MM.1S (cell line): ENCODE measurements around the gene DYNC1H1.
A peak's percentile ranks its signal among the peaks of the same experiment; 100 is the strongest.
"Not testable (repeated sequence)": the region's sequence is repeated elsewhere in the genome, so short reads cannot be mapped to it uniquely, and the experiment has no call there.

Source experiments
- DNase-seq: peaks from one replicate; pipeline ENCODE4 v3.0.0-alpha.2; 2015
- H2AFZ ChIP-seq: fragments of 300-600 bp; sonication (generic); 2 replicates; pipeline ENCODE4 v1.6.0; 2016; ENCODE audit warnings: antibody characterized with exemption, low read length
- H3F3A ChIP-seq: fragments of 300-600 bp; sonication (generic); 2 replicates; pipeline ENCODE4 v1.6.1; 2016; ENCODE audit warnings: mild to moderate bottlenecking, antibody characterized with exemption, low read length, moderate library complexity, mixed read lengths; ENCODE audit not compliant: insufficient read depth
- H3K27ac ChIP-seq: fragments of 300-600 bp; sonication (generic); 2 replicates; pipeline ENCODE4 v1.5.1; 2016; ENCODE audit warnings: mild to moderate bottlenecking, low read length
- H3K27me3 ChIP-seq: fragments of 300-600 bp; sonication (generic); replicated peaks from 2 replicates; pipeline ENCODE4 v1.6.0; 2016; ENCODE audit warnings: low read length; ENCODE audit not compliant: insufficient read depth
- H3K36me3 ChIP-seq: fragments of 300-600 bp; sonication (generic); replicated peaks from 2 replicates; pipeline ENCODE4 v1.6.1; 2016; ENCODE audit warnings: mild to moderate bottlenecking, low read length, mixed read lengths; ENCODE audit not compliant: insufficient read depth
- H3K4me1 ChIP-seq: fragments of 300-600 bp; sonication (generic); 2 replicates; pipeline ENCODE4 v1.6.1; 2016; ENCODE audit warnings: low read length, mixed read lengths
- H3K4me2 ChIP-seq: fragments of 300-600 bp; sonication (generic); 2 replicates; pipeline ENCODE4 v1.6.0; 2016; ENCODE audit warnings: low read depth, low read length
- H3K4me3 ChIP-seq: fragments of 300-600 bp; sonication (generic); 2 replicates; pipeline ENCODE4 v1.5.1; 2016; ENCODE audit warnings: low read length, mixed read lengths
- H3K79me2 ChIP-seq: fragments of 300-600 bp; sonication (generic); 2 replicates; pipeline ENCODE4 v1.6.1; 2016; ENCODE audit warnings: mixed run types, low read length, mixed read lengths
- H3K9ac ChIP-seq: fragments of 300-600 bp; sonication (generic); 2 replicates; pipeline ENCODE4 v1.6.1; 2016; ENCODE audit warnings: low read length, mixed read lengths
- H3K9me2 ChIP-seq: fragments of 300-600 bp; sonication (generic); replicated peaks from 2 replicates; pipeline ENCODE4 v1.6.1; 2016; ENCODE audit warnings: mild to moderate bottlenecking, low read length, mixed read lengths; ENCODE audit not compliant: insufficient read depth
- H3K9me3 ChIP-seq: fragments of 300-600 bp; sonication (generic); replicated peaks from 2 replicates; pipeline ENCODE4 v1.6.1; 2016; ENCODE audit warnings: mild to moderate bottlenecking, low read length, mixed read lengths; ENCODE audit not compliant: insufficient read depth
- H4K20me1 ChIP-seq: fragments of 300-600 bp; sonication (generic); 2 replicates; pipeline ENCODE4 v1.6.1; 2016; ENCODE audit warnings: mild to moderate bottlenecking, low read length, moderate library complexity, mixed read lengths; ENCODE audit not compliant: insufficient read depth
- CTCF ChIP-seq: fragments of 300-600 bp; sonication (generic); IDR thresholded peaks from 2 replicates; pipeline ENCODE4 v1.5.1; 2016; ENCODE audit warnings: antibody characterized with exemption, low read length, mixed read lengths
- EZH2 ChIP-seq: fragments of 300-600 bp; sonication (generic); optimal IDR thresholded peaks from 2 replicates; pipeline ENCODE3; 2017; ENCODE audit warnings: low read depth, mild to moderate bottlenecking, antibody characterized with exemption, low read length, mixed read lengths
- EZH2phosphoT487 ChIP-seq: fragments of 300-600 bp; sonication (generic); IDR thresholded peaks from 2 replicates; pipeline ENCODE4 v1.6.1; 2018; ENCODE audit warnings: antibody characterized with exemption, low read length

The DYNC1H1 gene

GRCh38 chr14:102063109-102063807 lies 98.9 kb downstream of the DYNC1H1 start:
- TF ChIP-seq EZH2 (no peak), CTCF (peak; percentile 31), EZH2phosphoT487 (no peak)
- Histone ChIP-seq H3K36me3 (no peaks in the 10 kb centered on the region), H2AFZ (no peak overlapping the region), H3K9me3 (no peaks in the 10 kb centered on the region), H4K20me1 (no peaks in the 10 kb centered on the region), H3K4me1 (no peaks in the 10 kb centered on the region), H3K9me2 (no peaks in the 10 kb centered on the region), H3K9ac (no peak overlapping the region), H3F3A (no peaks in the 10 kb centered on the region), H3K4me2 (no peak overlapping the region), H3K27me3 (no peaks in the 10 kb centered on the region), H3K27ac (no peak overlapping the region), H3K4me3 (no peak overlapping the region), H3K79me2 (no peaks in the 10 kb centered on the region)
- peak; percentile 67 for DNase-seq

- H3K27ac ChIP-seq = no peak overlapping the region
- TF ChIP-seq EZH2phosphoT487 (no peak), EZH2 (no peak), CTCF (no peak)
- no peaks in the 10 kb centered on the region for H3K9me3 ChIP-seq
- H3F3A ChIP-seq = no peaks in the 10 kb centered on the region
- no peak overlapping the region for H3K9ac ChIP-seq
- H3K9me2 ChIP-seq = no peaks in the 10 kb centered on the region
- H3K79me2 ChIP-seq = no peaks in the 10 kb centered on the region
- H3K4me3 ChIP-seq = no peak overlapping the region
- H4K20me1 ChIP-seq = no peaks in the 10 kb centered on the region
- H3K27me3 ChIP-seq = no peaks in the 10 kb centered on the region
- no peaks in the 10 kb centered on the region for H3K36me3 ChIP-seq
- DNase-seq = no peak
- H2AFZ ChIP-seq = no peak overlapping the region
- no peaks in the 10 kb centered on the region for H3K4me1 ChIP-seq
- no peak overlapping the region for H3K4me2 ChIP-seq
Measured at GRCh38 chr14:102063808-102064429, 99.5 kb downstream of the DYNC1H1 start.

- not testable (repeated sequence) for H3K27ac ChIP-seq, H3K9me2 ChIP-seq, DNase-seq, H3K4me2 ChIP-seq, H2AFZ ChIP-seq, H3K27me3 ChIP-seq, H3F3A ChIP-seq, H3K4me3 ChIP-seq, H3K9ac ChIP-seq, H3K4me1 ChIP-seq, H4K20me1 ChIP-seq, H3K36me3 ChIP-seq, H3K9me3 ChIP-seq, H3K79me2 ChIP-seq
Measured at GRCh38 chr14:102064590-102064989, 100.2 kb downstream of the DYNC1H1 start.

- Histone ChIP-seq H3K27me3 (no peaks in the 10 kb centered on the region), H3F3A (no peaks in the 10 kb centered on the region), H3K9ac (no peak overlapping the region), H3K9me3 (no peaks in the 10 kb centered on the region), H3K4me3 (no peak overlapping the region), H4K20me1 (no peaks in the 10 kb centered on the region), H2AFZ (no peak overlapping the region), H3K36me3 (no peaks in the 10 kb centered on the region), H3K4me2 (no peak overlapping the region), H3K27ac (no peak overlapping the region), H3K9me2 (no peaks in the 10 kb centered on the region), H3K4me1 (no peaks in the 10 kb centered on the region), H3K79me2 (no peaks in the 10 kb centered on the region)
- no peak for DNase-seq
- TF ChIP-seq EZH2phosphoT487 (no peak), EZH2 (no peak), CTCF (no peak)
Measured at GRCh38 chr14:102066041-102066451, 101.7 kb downstream of the DYNC1H1 start.
